ENCODE measurements around the gene CLBA1. TPM values are rescaled to one million over a fixed set of nuclear protein-coding genes. Genes with fewer than 3 reads are reported as not detected.

CLBA1 gene
- polyA plus RNA-seq, 1 of the 3 experiments (the other 2 are of a cell fraction) = 18.5 TPM

DNA sequence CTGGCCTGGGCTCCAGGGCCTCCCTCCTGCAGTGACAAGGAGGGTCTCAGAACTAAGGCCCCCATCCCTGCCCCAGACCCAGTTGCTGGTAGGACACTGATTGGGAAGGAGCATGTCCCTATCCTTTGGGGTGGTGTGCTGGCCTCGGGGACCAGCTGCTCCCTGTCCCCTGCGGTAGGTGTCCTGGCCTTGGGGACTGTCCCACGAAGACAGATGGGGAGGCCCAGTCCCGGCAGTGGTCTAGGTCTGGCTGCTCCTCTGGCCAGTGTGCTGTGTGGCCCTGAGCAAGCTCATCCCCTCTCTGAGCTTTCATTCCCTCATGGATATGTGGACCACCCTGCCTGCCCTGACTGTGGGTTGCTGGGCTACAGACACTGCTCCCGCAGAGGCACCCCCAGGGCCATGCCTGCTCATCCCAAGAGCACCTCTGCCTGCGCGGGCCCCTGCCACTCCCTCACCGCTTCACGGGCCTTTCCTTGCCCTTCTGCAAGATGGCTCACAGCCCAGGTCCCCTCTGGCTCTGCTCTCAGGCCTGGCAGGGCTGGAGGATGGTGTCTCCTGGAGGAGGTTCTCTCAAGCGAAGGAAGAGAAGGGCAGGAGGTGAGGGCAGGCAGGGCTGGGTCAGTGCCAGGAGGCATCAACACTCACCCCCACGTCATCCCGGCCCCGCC, 19.9 kb upstream of the CLBA1 start:
- Histone ChIP-seq H3F3A (replicated peaks; ENCODE audit: insufficient read depth) (peaks cover 5% of the 10 kb centered on the region), H3K4me3 (ENCODE audit: low read depth in 2 of 2, low read length in 1 of 2) (no peak overlapping the region), H3K79me2 (ENCODE audit: insufficient read depth) (peaks cover 87% of the 10 kb centered on the region), H3K36me3 (replicated peaks in 1 of 2; ENCODE audit: control insufficient read depth in 1 of 2, insufficient read depth in 2 of 2, low read length in 1 of 2) (peaks cover 0 to 15% of the 10 kb centered on the region in 2 experiments), H2AFZ (ENCODE audit: low read depth) (no peak overlapping the region), H3K9ac (no peak overlapping the region), H3K4me2 (no peak overlapping the region), H4K20me1 (ENCODE audit: insufficient read depth) (0 out of 2 replicates have a peak, but pooled peaks cover 5% of the 10 kb centered on the region), H3K27ac (ENCODE audit: low read depth in 2 of 2, low read length in 1 of 2) (no peak overlapping the region), H3K9me2 (no peaks in the 10 kb centered on the region), H3K27me3 (ENCODE audit: insufficient read depth) (no peaks in the 10 kb centered on the region), H3K4me1 (ENCODE audit: control insufficient read depth in 1 of 2, insufficient read depth in 2 of 2, low read depth in 1 of 2, low read length in 1 of 2) (peaks cover 13 to 17% of the 10 kb centered on the region in 2 experiments; a peak in 2 of 4 replicates), H3K9me3 (no peaks in the 10 kb centered on the region)
- 80% methylated on average over 9 of the region's 13 CpGs for WGBS (ENCODE audit: low lambda C conversion rate)
- TF ChIP-seq, protein P1, sequence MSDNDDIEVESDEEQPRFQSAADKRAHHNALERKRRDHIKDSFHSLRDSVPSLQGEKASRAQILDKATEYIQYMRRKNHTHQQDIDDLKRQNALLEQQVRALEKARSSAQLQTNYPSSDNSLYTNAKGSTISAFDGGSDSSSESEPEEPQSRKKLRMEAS (IDR thresholded peaks at IDR 0.05; ENCODE audit: low read depth) = no peak
- no peak for TF ChIP-seq MXI1 (IDR thresholded peaks at IDR 0.05; ENCODE audit: low read depth, low read length)
- no peak for TF ChIP-seq TCF12 (IDR thresholded peaks at IDR 0.05)
- no peak for TF ChIP-seq CHD2 (IDR thresholded peaks at IDR 0.05; ENCODE audit: low read length, partially characterized antibody)
- TF ChIP-seq EP300 (IDR thresholded peaks at IDR 0.05; ENCODE audit: borderline replicate concordance in 1 of 2, low read depth in 1 of 2, low read length in 1 of 2) = no peak
- TF ChIP-seq, protein P2, sequence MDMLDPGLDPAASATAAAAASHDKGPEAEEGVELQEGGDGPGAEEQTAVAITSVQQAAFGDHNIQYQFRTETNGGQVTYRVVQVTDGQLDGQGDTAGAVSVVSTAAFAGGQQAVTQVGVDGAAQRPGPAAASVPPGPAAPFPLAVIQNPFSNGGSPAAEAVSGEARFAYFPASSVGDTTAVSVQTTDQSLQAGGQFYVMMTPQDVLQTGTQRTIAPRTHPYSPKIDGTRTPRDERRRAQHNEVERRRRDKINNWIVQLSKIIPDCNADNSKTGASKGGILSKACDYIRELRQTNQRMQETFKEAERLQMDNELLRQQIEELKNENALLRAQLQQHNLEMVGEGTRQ (IDR thresholded peaks at IDR 0.05; ENCODE audit: borderline replicate concordance, low read depth, low read length) = no peak
- TF ChIP-seq EZH2phosphoT487 (IDR thresholded peaks at IDR 0.05; ENCODE audit: borderline replicate concordance, low read depth) = no peak
- TF ChIP-seq, protein P3, sequence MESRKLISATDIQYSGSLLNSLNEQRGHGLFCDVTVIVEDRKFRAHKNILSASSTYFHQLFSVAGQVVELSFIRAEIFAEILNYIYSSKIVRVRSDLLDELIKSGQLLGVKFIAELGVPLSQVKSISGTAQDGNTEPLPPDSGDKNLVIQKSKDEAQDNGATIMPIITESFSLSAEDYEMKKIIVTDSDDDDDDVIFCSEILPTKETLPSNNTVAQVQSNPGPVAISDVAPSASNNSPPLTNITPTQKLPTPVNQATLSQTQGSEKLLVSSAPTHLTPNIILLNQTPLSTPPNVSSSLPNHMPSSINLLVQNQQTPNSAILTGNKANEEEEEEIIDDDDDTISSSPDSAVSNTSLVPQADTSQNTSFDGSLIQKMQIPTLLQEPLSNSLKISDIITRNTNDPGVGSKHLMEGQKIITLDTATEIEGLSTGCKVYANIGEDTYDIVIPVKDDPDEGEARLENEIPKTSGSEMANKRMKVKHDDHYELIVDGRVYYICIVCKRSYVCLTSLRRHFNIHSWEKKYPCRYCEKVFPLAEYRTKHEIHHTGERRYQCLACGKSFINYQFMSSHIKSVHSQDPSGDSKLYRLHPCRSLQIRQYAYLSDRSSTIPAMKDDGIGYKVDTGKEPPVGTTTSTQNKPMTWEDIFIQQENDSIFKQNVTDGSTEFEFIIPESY (IDR thresholded peaks at IDR 0.05; ENCODE audit: borderline replicate concordance, low read depth) = no peak
- no peak for TF ChIP-seq POLR2AphosphoS5 (IDR thresholded peaks at IDR 0.05; ENCODE audit: low read depth, low read length)
- TF ChIP-seq, protein P4, sequence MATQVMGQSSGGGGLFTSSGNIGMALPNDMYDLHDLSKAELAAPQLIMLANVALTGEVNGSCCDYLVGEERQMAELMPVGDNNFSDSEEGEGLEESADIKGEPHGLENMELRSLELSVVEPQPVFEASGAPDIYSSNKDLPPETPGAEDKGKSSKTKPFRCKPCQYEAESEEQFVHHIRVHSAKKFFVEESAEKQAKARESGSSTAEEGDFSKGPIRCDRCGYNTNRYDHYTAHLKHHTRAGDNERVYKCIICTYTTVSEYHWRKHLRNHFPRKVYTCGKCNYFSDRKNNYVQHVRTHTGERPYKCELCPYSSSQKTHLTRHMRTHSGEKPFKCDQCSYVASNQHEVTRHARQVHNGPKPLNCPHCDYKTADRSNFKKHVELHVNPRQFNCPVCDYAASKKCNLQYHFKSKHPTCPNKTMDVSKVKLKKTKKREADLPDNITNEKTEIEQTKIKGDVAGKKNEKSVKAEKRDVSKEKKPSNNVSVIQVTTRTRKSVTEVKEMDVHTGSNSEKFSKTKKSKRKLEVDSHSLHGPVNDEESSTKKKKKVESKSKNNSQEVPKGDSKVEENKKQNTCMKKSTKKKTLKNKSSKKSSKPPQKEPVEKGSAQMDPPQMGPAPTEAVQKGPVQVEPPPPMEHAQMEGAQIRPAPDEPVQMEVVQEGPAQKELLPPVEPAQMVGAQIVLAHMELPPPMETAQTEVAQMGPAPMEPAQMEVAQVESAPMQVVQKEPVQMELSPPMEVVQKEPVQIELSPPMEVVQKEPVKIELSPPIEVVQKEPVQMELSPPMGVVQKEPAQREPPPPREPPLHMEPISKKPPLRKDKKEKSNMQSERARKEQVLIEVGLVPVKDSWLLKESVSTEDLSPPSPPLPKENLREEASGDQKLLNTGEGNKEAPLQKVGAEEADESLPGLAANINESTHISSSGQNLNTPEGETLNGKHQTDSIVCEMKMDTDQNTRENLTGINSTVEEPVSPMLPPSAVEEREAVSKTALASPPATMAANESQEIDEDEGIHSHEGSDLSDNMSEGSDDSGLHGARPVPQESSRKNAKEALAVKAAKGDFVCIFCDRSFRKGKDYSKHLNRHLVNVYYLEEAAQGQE (IDR thresholded peaks at IDR 0.05; ENCODE audit: low read depth, low read length) = no peak
- no peak for TF ChIP-seq NRF1 (IDR thresholded peaks at IDR 0.05; ENCODE audit: low read depth, low read length)
- ChIA-PET CTCF (interaction anchor here (0.8 to 4.8 kb wide), 3 partner anchors 10 to 80 kb away, joined by 3 to 26 read pairs (median 15); no protein-coding TSS in a partner anchor), POLR2A (no interaction called here)
- no peak for DNase-seq
